ENCODE results near the gene PACSIN2. TPM values are rescaled to one million over a fixed set of nuclear protein-coding genes. Genes with fewer than 3 reads are reported as not detected.

PACSIN2 gene
- total RNA-seq, 1 donor from 2014 or later: 56.6 TPM

- Mint-ChIP-seq H3K9me3 (no peaks in the 10 kb centered on the region), H3K27me3 (ENCODE audit: low read depth) (no peaks in the 10 kb centered on the region), H3K36me3 (peaks cover 12% of the 10 kb centered on the region), H3K27ac (no peak overlapping the region), H3K4me3 (no peak overlapping the region), H3K4me1 (peaks cover 2% of the 10 kb centered on the region)
- DNase-seq (ENCODE audit: low spot score in 2 of 2, unreplicated experiment in 2 of 2): no peak
- TF ChIP-seq CTCF (IDR thresholded peaks at IDR 0.05; ENCODE audit: unreplicated experiment): no peak
These were observed 146.1 kb downstream of the PACSIN2 start for GRCh38 chr22:42868751-42869251.

- no peak for DNase-seq (ENCODE audit: low spot score in 2 of 2, unreplicated experiment in 2 of 2)
- H3K4me3 Mint-ChIP-seq: no peak overlapping the region
- H3K27ac Mint-ChIP-seq: no peak overlapping the region
- H3K27me3 Mint-ChIP-seq (ENCODE audit: low read depth): no peaks in the 10 kb centered on the region
- peaks cover 2% of the 10 kb centered on the region for H3K4me1 Mint-ChIP-seq
- H3K9me3 Mint-ChIP-seq: peaks cover 4% of the 10 kb centered on the region
- peaks cover 4% of the 10 kb centered on the region for H3K36me3 Mint-ChIP-seq
- TF ChIP-seq CTCF (IDR thresholded peaks at IDR 0.05; ENCODE audit: unreplicated experiment): no peak
These were observed 148.8 kb downstream of the PACSIN2 start for GRCh38 chr22:42866100-42866499.

GRCh38 chr22:42865536-42865935 is 149.4 kb downstream of the PACSIN2 start:
- Mint-ChIP-seq H3K27me3 (ENCODE audit: low read depth) (no peaks in the 10 kb centered on the region), H3K4me1 (peaks cover 2% of the 10 kb centered on the region), H3K9me3 (peaks cover 4% of the 10 kb centered on the region), H3K4me3 (no peak overlapping the region), H3K27ac (no peak overlapping the region), H3K36me3 (peaks cover 4% of the 10 kb centered on the region)
- TF ChIP-seq CTCF (IDR thresholded peaks at IDR 0.05; ENCODE audit: unreplicated experiment): no peak
- no peak for DNase-seq (ENCODE audit: low spot score in 2 of 2, unreplicated experiment in 2 of 2)

- DNase-seq (ENCODE audit: low spot score in 2 of 2, unreplicated experiment in 2 of 2): no peak
- no peak for TF ChIP-seq CTCF (IDR thresholded peaks at IDR 0.05; ENCODE audit: unreplicated experiment)
- no peak overlapping the region for H3K27ac Mint-ChIP-seq
- H3K27me3 Mint-ChIP-seq (ENCODE audit: low read depth): no peaks in the 10 kb centered on the region
- no peak overlapping the region for H3K4me3 Mint-ChIP-seq
- H3K9me3 Mint-ChIP-seq: peaks cover 4% of the 10 kb centered on the region
- H3K36me3 Mint-ChIP-seq: peaks cover 2% of the 10 kb centered on the region
- H3K4me1 Mint-ChIP-seq: peaks cover 2% of the 10 kb centered on the region
These were observed 151.5 kb downstream of the PACSIN2 start for GRCh38 chr22:42863349-42863961.

- Mint-ChIP-seq H3K4me3 (no peak overlapping the region), H3K9me3 (peaks cover 4% of the 10 kb centered on the region), H3K4me1 (no peaks in the 10 kb centered on the region), H3K27me3 (ENCODE audit: low read depth) (no peaks in the 10 kb centered on the region), H3K36me3 (peaks cover 2% of the 10 kb centered on the region), H3K27ac (no peak overlapping the region)
- DNase-seq (ENCODE audit: low spot score in 2 of 2, unreplicated experiment in 2 of 2): no peak
- no peak for TF ChIP-seq CTCF (IDR thresholded peaks at IDR 0.05; ENCODE audit: unreplicated experiment)
These were observed 152.8 kb downstream of the PACSIN2 start for GRCh38 chr22:42862045-42862734.

Data from mesothelial cell of epicardium (in vitro differentiated cells).